ENCODE results near the gene SPATA16.
"Not testable (repeated sequence)": the region's sequence is repeated elsewhere in the genome, so short reads cannot be mapped to it uniquely, and the experiment has no call there.

The SPATA16 gene, protein sequence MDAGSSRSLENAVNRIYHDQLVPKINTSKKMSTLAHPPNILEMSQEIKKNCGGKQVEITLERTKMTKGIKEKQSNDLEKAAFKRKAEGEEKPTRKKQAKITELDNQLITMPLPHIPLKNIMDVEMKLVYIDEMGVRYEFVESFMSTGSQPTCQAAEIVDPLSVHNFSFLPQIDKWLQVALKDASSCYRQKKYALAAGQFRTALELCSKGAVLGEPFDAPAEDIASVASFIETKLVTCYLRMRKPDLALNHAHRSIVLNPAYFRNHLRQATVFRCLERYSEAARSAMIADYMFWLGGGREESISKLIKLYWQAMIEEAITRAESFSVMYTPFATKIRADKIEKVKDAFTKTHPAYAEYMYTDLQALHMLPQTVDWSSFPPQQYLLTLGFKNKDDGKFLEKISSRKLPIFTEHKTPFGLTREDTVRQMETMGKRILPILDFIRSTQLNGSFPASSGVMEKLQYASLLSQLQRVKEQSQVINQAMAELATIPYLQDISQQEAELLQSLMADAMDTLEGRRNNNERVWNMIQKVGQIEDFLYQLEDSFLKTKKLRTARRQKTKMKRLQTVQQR

DNA sequence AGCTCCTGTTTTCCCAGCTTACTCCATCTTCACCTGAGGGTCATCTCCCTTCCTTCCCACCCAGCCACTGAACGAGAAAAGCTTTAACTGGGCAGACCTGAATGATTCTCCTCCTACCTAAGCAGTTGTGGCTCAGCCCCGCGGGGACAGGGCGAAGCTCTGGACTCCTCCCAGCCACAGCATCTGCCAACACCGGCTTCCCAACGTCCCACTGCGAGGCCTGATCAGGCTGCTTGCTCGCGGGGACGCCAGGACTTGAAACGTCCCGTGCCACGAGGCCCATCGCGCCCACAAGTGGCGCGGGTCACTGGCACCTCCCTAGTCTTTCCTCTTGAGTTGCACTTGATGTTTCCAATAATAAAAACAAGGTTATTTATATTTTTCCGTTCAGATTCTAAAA is at the start of gene SPATA16:
TSS of gene SPATA16 (minus strand) at position 250 of the 400 bp plus-strand sequence. CDS start 23,504 bp downstream, outside the sequence.
- no peak for DNase-seq

DNA sequence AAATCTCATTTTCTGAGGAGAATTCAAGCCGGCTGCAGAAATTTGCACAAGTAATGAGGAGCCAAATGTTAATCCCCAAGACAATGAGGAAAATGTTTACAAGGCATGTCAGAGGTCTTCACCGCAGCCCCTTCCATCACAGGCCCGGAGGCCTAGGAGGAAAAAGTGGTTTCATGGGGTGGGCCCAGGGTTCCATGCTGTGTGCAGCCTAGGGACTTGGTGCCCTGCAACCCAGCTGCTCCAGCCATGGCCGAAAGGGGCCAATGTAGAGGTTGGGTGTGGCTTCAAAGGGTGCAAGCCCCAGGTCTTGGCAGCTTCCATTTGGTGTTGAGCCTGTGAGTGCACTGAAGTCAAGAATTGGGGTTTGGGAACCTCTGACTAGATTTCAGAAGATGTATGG is 42.0 kb upstream of the SPATA16 start:
- not testable (repeated sequence) for DNase-seq

DNA sequence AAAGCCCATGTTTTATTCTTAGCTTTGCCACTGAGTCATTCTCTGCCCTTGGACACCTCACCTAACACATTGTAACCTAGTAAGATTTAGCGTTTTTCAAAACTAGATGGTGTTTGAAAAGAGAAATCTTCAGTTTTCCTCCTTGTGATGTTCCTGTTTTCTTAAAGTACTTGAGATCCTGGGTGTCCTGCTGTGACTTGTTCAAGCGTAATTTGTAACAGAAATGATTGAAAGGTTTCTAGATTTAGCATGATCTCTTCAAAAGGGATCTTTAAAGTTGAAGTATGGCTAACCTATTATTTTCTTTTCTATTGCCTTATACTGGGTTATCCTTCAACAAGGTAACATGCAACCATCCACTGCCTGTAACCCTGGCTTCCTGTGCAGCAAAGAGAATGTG is 32.6 kb upstream of the SPATA16 start:
- DNase-seq, result no peak

DNA sequence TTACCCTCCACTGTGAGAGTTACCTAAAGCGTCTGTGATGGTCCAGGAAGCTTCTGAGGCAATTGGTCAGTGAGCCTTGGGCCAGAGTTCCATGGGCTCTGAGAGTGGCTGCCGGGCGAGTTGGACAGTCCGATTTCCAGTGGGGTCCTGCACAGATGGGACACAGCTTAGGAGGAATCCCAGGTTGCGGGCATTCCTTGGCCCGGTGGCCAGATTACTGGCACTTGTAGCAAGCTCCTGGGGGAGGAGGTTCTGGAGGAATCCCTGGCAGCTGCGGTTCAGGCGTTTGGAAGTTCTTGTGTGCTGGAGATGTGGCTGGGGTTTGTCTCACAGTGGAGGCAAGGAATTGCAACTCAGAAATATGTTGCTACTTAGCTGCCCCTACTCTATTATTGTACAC is 18.1 kb upstream of the SPATA16 start:
- DNase-seq, result not testable (repeated sequence)

DNA sequence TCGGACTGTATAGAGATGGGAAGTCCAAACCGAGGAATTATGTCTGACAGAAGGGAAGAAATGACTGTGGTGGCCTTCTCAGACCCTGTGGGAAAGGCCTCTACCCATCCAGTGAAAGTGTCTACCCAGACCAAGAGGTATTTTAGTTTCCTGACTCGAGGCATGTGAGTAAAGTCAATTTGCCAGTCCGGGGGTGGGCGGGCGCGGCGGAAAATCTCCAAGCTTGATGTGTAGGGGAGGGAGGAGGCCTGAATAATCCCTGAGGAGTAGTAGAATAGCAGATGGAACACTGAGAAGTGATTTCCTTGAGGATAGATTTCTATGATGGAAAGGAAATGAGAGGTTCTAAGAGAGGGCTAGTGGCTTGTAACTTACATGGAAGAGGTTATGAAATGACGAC is 15.5 kb upstream of the SPATA16 start:
- not testable (repeated sequence) for DNase-seq

DNA sequence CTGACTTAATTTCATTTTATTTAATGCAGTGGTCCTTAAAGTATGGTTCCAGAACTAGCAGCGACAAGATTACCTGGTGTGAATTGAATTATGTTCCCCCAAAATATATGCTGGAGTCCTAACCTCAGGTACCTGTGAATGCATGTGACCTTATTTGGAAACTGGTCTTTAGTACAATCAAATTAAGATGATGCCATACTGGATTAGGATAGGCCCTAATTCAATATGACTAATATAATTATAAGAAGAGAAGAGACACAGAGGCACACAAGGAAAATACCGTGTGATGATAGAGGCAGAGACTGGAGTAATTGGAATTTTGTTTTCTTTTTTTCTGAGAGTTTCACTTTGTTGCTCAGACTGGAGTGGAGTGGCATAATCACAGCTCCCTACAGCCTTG is 12.6 kb upstream of the SPATA16 start:
- no peak for DNase-seq

DNA sequence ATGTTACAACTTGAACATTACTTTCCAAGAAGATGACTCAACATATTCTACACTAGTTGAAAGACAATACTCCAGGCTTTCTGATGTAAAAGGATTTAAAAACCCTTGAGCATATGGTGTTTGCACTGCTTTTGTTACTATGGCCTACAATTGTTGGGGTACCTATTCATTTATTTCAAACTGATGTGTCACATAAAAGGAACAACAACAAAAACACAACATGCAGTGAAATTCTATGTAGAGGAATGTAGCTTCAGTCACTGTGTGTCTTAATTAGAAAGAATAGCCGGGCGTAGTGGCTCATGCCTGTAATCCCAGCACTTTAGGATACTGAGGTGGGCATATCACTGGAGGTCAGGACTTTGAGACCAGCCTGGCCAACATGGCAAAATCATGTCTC is 1.6 kb downstream of the SPATA16 start:
- DNase-seq, result no peak

DNA sequence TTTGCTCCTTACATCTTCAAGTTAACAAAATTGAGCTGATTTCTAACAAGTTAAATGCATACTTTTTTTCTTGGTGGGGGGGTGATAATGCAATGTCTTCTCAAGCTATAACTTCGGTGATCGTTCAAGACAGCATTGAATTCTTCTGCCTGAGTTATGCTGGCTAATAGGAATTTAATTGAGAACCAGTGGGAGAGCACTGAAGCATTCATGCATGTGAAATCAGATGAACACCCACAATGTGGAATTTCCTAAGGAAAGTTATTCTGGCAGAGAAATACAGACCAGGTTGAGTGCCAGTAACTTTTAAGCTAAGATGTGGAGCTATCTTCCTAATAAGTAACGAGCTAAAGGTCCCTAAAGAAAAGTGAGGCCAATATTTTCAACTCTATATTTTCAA is 3.0 kb downstream of the SPATA16 start:
- no peak for DNase-seq

DNA sequence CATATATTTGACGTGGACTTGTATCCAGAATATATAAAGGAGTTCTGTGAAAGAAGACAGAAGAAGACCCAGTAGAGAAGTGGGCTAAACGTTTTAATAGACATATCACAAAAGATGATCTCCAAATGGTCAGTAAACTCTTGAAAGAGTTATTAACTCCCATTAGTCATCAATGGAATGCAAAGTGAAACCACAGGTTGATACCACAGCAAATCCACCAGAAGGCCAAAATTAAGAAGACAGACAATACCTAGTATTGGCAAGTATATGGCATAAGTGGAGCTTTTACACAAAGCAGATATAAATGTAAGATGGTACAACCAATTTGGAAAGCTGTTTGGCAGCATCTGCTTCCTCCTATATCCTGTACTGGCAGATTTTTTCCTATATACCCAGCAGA is 6.0 kb downstream of the SPATA16 start:
- no peak for DNase-seq

DNA sequence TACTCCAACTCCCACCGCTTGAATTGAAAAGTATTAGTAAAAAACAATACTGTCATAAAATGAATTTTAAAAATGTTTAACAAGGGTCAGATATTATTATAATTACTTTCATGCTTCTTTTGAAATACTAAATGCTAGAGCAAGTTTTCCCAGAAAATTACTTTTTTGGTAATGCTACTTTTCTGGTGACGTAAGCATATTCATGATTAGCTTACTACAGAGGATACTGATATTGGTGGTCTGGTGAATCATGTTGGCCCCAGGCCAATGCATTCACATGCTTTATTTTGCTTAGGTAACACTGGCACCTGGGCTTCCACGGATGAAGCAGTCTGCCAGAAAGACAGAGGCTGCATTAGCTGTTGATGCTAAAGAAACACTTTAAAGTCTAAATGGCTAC is 12.4 kb downstream of the SPATA16 start:
- DNase-seq, result no peak

DNA sequence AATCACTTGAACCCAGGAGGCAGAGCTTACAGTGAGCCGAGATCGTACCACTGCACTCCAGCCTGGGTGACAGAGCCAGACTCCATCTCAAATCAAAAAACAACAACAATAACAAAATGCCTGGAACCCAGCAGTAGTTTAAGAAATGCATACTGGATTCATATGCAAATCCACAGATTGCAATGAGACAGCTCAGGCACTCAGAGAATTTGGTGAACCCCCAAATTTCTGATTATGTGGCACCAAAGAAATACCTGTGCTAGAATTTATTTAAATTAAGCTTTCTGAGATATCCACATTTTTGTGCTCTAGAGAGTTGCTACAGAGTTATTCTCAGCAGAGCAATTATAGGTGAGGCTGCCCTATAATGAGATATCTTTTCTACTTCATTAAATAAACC is 29.7 kb downstream of the SPATA16 start:
- DNase-seq, result no peak

DNA sequence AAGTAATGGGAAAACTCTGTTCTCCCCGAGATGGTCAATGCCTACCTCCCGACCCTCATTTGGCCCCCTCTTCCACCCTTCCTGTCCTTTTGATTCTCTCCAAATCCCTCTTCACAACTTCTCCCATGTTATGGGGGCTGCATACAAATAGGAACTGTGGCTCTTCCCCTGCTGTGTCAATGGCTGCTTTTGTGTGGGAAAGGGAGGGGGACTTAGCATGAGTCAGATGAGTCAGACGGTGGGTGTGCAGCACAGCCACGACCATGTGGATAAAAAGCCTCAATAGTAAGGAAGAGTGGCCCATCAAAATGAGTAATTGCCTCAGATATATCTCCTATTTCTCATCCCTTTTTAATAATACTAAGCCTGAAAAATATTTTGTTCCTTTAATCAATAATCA is 31.9 kb downstream of the SPATA16 start:
- DNase-seq, result no peak

DNA sequence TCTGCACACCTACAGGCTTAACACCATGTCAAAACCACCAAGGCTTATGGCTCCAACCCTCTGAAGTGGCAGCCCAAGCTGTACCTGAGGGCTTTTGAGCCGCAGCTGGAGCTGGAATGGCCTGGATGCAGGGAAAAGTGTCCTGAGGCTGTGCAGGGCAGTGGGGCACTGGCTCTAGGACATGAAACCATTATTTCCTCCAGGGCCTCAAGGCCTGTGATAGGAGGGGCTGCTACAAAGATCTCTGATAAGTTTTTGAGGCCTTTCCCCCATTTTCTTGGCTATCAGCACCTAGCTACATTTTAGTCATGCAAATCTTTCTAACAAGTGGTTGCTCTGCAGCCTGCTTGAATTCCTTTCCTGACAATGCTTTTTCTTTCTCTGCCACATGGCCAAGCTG is 37.6 kb downstream of the SPATA16 start:
- DNase-seq, result no peak

DNA sequence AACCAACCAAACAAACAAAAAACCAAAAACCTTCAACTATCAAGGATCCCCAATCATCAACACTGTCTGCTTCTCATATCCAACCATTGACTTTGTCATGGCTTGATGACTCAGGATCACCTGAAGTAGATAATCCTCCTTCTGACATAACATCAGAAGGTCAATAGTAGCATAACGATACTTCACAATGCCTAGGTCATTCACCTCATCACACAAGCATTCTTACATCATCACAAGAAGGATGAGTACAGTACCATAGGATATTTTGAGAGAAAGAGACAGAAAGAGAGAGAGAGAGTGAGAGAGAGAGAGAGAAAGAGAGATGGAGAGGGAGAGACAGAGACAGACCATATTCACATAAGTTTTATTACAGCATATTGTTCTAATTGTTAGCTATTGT is 42.1 kb downstream of the SPATA16 start:
- no peak for DNase-seq

DNA sequence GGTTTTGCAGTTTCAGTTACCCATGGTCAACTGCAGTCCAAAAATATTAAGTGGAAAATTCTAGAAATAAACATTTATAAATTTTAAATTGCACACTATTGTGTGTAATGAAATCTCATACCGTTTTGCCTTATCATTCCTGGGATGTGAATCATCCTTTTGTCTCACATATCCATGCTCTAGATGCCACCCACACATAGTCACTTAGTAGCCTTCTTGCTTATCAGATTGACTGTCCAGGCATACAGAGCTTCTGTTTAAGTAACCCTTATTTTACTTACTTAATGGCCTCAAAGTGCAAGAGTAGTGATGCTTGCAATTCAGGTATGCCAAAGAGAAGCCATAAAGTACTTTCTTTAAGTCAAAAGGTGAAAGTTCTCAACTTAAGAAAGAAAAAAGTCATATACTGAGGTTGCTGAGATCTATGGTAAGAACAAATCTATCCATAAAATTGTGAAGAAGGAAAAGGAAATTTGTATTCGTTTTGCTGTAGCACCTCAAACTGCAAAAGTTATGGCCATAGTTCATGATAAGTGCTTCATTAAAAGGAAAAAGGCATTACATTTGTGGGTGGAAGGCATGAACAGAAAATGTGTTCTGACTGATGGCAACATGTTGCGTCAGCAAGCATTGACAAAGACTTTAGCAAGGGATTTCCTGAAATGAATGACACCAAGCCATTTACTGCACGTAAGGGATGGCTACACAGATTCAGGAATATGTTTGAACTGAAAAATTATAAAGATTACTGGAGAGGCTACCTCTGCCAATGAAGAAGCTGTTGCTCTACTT is 43.8 kb downstream of the SPATA16 start:
- DNase-seq, result no peak

DNA sequence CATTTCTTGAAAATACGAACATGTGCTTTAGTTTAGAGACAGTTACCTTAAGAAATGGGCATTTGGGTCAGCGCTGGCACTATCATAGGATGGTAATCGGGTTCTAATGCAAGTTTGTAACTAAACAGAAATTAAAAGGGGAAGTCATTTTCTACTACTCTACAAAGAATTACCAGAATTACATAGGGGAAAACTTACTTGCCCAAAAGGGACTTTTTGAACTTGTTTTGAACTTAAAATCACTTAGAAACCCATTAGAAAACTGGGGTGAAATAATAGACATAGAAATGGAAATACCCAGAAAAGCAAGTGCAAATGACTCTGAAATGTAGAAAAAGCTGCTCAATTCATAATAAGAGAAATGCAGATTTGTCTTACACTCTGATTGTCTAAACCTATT is 44.9 kb downstream of the SPATA16 start:
- DNase-seq, result peak in 2 of 3 donors; percentile 6 to 20

DNA sequence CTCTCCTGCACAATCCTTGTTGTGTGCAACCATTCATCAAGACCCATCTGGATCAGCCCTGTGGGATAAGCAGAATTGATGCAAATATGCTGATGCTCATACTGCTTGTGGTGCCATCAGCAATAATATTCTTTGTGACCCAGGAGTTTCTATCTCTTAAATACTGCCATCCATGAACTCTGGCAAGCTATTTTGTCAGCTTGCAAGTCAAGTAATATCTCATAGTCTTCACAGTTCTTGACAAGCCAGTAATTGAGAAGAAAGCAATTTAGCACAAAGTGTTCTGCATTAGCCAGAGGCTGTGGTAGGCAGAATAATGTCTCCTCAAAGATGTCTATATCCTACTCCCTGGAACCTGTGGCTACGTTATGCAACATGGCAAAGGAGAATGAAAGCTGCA is 49.0 kb downstream of the SPATA16 start:
- DNase-seq, result no peak

DNA sequence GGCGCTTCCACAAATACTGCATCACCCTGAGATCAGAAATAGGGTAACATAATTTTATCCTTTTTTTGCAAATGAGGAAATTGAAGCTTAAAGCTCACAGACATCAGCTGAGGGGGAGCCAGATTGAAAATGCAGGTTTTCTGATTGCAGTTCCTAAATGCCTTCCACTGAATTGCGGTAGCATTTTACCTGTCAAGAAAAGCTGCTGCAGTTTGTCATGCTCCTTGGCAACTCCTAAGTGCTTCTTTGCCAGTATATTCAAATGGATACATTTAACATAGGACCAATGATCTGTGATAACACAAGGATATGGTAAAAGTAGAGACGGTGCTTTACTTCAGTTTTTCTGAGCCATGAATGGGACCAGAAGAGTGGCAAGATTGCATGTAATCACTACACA is 50.5 kb downstream of the SPATA16 start:
- DNase-seq, result no peak

DNA sequence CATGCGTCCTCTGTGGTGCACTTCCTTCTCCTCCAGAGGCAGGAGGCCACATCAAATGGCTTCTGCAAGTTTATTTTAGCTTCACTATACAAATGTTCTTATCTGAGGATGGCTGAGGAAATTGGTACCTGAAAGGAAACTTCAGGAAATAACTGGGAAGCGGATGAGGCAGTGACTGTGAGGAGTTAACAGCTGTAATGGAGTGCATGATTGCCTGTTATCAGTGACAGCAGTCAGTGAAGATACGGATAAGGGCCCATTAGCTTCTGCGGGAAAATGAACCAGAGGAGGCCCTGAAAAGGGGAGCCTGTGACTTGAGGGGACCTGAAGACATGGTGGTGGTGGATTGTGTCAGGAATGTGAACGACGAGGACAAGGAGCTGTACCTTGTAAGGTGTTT is 51.8 kb downstream of the SPATA16 start:
- DNase-seq, result no peak

DNA sequence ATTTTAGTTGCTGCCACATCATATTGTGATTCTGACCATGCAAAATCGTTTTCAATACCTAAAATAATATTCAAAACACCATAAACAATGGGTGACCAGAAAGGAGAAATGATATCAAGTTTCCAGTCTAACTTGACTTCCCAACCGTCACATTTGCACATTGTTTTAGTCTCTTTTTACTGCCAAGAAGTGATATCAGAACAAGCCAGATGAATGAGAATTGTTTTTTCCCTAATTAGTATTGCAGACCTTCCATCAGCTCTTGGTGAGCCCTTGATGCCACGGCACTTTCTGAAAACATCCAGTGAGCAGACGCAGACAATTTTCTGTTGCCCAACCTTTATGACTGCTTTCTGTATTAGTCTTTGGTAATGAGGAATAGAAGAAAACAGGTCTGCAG is 62.5 kb downstream of the SPATA16 start:
- DNase-seq, result no peak

DNA sequence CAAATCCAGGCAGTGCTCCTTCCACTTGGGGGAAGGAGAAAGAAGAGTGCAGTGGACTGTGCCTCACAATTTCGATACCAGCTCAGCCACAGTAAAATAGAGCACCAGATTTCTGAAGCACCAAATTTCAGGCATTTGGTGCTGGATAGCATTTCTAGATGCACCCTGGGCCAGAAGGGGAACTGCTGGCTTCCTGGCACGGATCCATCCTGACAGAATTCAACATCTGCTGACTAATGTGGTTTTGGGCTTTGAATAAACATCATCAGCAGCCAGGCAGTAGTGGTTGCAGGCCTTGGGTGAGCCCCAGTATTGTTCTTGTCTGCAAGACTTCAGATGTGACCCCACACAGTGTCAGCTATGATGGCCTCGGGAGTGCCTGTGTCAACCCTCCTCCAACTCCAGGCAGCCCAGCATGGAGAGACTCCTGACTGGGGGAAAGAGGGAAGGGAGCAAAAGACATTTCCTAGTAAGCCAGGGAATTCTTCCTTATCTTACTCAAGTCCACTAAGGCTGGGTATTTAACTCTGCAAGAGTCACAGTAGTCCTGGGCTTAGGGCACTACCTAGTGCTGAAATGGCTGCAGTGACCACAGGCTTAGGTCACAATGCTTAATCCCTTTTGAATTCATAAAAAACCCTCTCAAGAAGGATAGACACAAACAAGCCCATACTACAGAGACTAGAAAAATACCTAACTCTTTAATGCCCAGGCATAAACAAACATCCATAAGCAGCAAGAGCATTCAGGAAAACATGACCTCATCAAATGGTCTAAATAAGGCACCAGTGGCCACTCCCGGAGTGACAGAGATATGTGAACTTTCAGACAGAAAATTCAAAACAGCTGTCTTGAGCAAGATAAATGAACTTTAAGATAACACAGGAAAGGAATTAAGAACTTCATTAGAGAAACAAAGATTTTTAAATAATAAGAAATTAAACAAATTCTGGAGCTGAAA is 74.7 kb downstream of the SPATA16 start:
- peak in 2 of 3 donors; percentile 16 to 25 for DNase-seq

DNA sequence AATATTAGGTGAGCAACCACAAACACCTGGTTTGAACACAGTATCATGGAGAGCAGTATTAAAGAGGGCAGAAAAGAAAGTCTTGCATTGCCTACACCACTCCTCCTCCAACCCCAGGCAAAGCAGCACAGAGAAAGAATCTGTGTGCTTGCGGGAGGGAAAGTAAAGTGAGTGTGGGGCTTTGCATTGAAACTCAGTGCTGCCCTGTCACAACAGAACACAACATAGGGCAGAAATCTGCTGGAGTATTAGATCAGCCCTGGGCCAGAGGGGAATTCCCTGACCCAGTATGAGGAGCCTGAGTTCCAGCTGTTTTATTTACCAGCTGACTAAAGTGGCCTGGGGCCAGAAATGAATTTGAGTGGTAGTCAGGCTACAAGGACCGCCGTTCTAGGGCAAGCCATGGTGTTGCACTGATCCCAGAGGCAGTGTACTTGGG is 75.5 kb downstream of the SPATA16 start:
- DNase-seq, result peak in 1 of 3 donors; percentile 3

DNA sequence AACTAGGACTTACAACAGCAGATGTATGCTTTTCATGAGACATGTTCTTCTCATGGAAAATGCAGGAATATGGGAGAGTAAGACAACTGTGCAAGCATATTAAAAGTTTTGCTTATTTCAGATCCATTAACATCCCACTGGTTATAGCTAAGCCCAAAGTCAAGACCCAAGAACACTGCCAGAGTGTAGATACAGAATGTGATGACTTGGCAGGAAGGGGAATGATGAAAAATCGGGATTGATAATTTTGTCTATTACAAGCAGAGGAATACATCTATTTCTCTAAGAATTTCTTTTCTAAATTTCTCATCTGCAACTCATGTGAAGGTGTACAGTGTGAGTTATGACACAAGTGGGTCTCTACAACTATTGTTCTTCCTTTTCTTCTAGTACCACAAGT is 76.4 kb downstream of the SPATA16 start:
- no peak for DNase-seq
